ENCODE results near the gene GTF3C5. TPM values are rescaled to one million over a fixed set of nuclear protein-coding genes. Genes with fewer than 3 reads are reported as not detected.
"Not testable (repeated sequence)": the region's sequence is repeated elsewhere in the genome, so short reads cannot be mapped to it uniquely, and the experiment has no call there.

GTF3C5 gene
- total RNA-seq, 2 donors from 2014 or later, result 79.5 to 101 TPM

DNA sequence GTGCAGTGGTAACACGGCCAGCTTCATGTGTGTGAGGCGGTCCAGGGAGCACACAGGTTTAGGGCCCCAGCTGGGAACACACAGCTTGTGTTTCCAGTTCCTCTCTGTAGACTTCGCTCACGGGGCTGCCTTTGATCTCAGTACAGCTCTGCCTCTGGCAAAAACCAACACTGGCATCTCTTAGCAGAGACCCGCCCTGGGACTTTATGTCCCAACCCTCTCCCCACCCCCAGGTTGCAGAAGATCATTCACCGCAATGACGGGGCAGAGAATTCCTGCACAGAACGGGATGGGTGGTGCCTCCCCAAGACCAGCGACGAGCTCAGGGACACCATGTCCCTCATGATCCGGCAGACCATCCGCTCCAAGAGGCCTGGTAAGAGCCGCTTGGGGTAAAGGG, 25.7 kb downstream of the GTF3C5 start:
- peaks cover 51% of the 10 kb centered on the region for H3K4me1 Mint-ChIP-seq (ENCODE audit: low read depth)
- no peaks in the 10 kb centered on the region for H3K9me3 Mint-ChIP-seq
- no peaks in the 10 kb centered on the region for H3K27me3 Mint-ChIP-seq (ENCODE audit: low read depth)
- no peak for ATAC-seq (replicated peaks in 1 of 2)
- no peak for DNase-seq
- no peak overlapping the region for H3K4me3 Mint-ChIP-seq
- no peak overlapping the region for H3K27ac Mint-ChIP-seq
- H3K36me3 Mint-ChIP-seq (ENCODE audit: insufficient read depth in 2 of 2), result peaks cover 2 to 6% of the 10 kb centered on the region in 2 donors

DNA sequence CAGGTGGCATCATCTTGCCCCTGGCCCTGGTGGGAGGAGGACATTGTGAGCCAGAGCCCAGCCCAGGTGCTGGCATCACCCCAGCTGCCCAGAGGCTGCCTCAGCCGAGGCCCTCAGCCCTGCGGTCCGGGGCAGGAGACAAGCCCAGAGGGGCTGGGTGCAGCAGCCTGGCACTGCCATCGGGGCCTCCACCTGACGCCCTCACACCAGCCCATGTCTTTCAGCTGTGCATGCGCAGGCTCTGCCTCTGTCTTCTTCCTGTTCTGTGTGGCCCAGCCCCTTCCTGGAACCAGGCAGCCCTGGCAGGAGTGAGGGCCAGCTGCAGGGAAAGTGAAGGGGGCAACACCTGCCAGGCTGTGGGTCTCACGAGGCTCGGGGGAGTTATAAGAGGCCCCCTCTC, 26.2 kb downstream of the GTF3C5 start:
- ATAC-seq (replicated peaks in 1 of 2), result peak; percentile 16 to 42
- no peak overlapping the region for H3K27ac Mint-ChIP-seq
- peaks cover 51% of the 10 kb centered on the region for H3K4me1 Mint-ChIP-seq (ENCODE audit: low read depth)

DNA sequence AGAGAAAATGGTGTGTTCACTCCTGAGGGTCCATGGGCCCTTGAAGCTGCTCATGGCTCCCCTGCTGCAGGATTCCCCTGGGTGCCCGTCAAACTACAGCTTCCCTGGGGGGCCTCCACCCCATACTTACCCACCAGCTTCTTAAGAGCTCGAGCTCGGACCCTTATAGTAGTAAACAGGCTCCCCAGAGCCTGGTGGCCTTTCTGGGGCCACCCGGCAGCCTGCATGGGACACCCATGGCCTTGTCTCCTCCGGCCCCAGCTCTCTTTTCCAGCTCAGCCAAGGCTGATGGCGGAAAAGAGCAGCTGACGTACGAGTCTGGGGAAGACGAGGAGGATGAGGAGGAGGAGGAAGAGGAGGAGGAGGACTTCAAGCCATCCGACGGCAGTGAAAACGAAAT, 26.8 kb downstream of the GTF3C5 start:
- ATAC-seq (replicated peaks in 1 of 2), result no peak

More for the DNA sequence above, 26.2 kb downstream of the GTF3C5 start:
- Mint-ChIP-seq H3K36me3 (ENCODE audit: insufficient read depth in 2 of 2) (peaks cover 2 to 6% of the 10 kb centered on the region in 2 donors), H3K27me3 (ENCODE audit: low read depth) (no peaks in the 10 kb centered on the region), H3K9me3 (no peaks in the 10 kb centered on the region), H3K4me3 (no peak overlapping the region)
- DNase-seq, result peak in 1 of 2 donors; percentile 7

DNA sequence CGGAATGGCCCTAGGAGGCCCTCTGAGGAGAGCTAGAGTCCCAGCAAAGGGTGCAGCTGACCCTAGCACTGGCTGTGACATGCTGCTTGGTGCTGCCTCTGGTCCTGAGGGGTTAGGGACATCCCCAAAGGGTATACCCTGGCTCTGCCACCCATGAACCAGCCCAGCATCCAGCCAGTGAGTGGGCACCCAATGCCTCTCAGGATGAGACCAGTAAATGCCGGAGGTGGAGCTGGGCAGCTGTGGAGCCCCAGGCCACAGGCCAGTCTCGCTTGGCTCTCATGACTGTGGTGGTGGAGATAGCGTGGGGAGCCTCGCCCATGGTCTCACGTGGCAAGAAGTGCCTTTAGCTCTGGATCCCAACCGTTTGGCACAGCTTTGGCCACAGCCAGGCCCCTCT, 27.3 kb downstream of the GTF3C5 start:
- no peak for DNase-seq

More for the DNA sequence above, 26.8 kb downstream of the GTF3C5 start:
- Mint-ChIP-seq H3K27me3 (ENCODE audit: low read depth) (no peaks in the 10 kb centered on the region), H3K9me3 (no peaks in the 10 kb centered on the region), H3K4me3 (no peak overlapping the region), H3K4me1 (ENCODE audit: low read depth) (peaks cover 51% of the 10 kb centered on the region), H3K36me3 (ENCODE audit: insufficient read depth in 2 of 2) (peaks cover 2 to 6% of the 10 kb centered on the region in 2 donors), H3K27ac (peak overlapping the region; percentile 54)
- no peak for DNase-seq

DNA sequence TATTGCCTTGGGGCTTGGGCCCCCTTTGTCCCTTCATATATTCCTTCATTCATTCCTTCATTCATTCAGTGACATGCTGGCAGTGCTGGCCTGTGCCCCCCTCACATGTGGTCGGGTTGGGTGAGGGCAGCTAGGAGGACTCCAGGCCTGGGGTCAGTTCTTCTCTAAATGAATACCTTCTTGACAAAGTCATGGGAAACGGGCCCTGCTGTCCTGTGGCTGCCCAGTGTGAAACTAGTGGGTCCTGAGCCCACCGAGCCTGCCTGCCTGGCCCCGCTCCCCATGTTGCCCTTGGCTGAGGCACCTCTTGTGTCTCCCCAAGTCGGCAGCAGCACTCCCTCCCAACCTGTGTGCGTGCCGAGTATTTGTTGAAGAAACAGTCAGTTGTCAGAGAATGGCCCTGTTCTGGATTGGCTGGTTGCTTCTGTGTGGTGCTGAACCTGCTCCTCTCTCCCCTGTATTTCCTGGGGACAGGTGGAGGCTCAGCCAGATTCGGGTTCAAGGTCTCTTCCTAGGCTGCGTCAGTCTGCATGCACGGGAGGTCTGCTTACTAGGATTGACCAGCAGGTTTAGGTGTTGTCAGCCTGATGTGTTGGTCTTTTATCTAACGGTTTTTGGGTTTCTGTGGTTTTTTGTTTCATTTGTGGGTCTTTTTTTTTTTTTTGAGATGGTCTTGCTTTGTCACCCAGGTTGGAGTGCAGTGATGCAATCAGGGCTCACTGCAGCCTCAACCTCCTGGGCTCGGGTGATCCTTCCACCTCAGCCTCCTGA, 27.9 kb downstream of the GTF3C5 start:
- peaks cover 2 to 6% of the 10 kb centered on the region in 2 donors for H3K36me3 Mint-ChIP-seq (ENCODE audit: insufficient read depth in 2 of 2)
- DNase-seq (peak; percentile 19 to 44), ATAC-seq (replicated peaks in 1 of 2) (peak; percentile 37 to 59)
- peak overlapping the region; percentile 49 to 62 for H3K4me3 Mint-ChIP-seq
- H3K27ac Mint-ChIP-seq, result peak overlapping the region; percentile 49
- H3K27me3 Mint-ChIP-seq (ENCODE audit: low read depth), result no peaks in the 10 kb centered on the region
- peaks cover 51% of the 10 kb centered on the region for H3K4me1 Mint-ChIP-seq (ENCODE audit: low read depth)
- H3K9me3 Mint-ChIP-seq, result no peaks in the 10 kb centered on the region

More for the DNA sequence above, 27.3 kb downstream of the GTF3C5 start:
- no peaks in the 10 kb centered on the region for H3K27me3 Mint-ChIP-seq (ENCODE audit: low read depth)
- H3K4me1 Mint-ChIP-seq (ENCODE audit: low read depth), result peaks cover 51% of the 10 kb centered on the region
- H3K36me3 Mint-ChIP-seq (ENCODE audit: insufficient read depth in 2 of 2), result peaks cover 2 to 6% of the 10 kb centered on the region in 2 donors
- no peak for ATAC-seq (replicated peaks in 1 of 2)
- no peaks in the 10 kb centered on the region for H3K9me3 Mint-ChIP-seq
- no peak overlapping the region for H3K4me3 Mint-ChIP-seq
- no peak overlapping the region for H3K27ac Mint-ChIP-seq

DNA sequence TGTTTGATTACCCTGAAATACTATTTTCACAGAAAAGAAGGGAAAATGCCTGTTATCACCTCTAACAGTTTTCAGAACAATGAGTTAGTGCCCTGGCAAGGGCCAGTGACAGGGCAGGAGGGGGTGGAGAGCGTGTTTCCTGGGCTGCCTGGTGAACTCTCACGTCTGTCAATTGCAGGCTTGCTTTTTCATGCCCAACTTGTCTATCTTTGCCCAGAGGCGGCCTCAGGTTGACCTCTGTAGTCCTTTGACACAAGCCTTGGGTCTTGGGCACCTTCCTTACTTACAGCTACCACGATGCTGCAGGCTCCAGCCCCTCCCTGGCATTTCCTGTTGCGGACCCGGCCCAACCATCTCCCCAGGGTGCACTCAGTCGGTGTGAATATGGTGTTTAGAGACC, 28.8 kb downstream of the GTF3C5 start:
- H3K36me3 Mint-ChIP-seq (ENCODE audit: insufficient read depth in 2 of 2), result peaks cover 2% of the 10 kb centered on the region in 2 donors
- DNase-seq (no peak), ATAC-seq (replicated peaks in 1 of 2) (no peak)
- H3K4me1 Mint-ChIP-seq (ENCODE audit: low read depth), result peaks cover 51% of the 10 kb centered on the region
- peak overlapping the region in 1 of 2 donors; percentile 49 for H3K4me3 Mint-ChIP-seq
- no peaks in the 10 kb centered on the region for H3K9me3 Mint-ChIP-seq
- H3K27me3 Mint-ChIP-seq (ENCODE audit: low read depth), result no peaks in the 10 kb centered on the region
- peak overlapping the region; percentile 37 for H3K27ac Mint-ChIP-seq

DNA sequence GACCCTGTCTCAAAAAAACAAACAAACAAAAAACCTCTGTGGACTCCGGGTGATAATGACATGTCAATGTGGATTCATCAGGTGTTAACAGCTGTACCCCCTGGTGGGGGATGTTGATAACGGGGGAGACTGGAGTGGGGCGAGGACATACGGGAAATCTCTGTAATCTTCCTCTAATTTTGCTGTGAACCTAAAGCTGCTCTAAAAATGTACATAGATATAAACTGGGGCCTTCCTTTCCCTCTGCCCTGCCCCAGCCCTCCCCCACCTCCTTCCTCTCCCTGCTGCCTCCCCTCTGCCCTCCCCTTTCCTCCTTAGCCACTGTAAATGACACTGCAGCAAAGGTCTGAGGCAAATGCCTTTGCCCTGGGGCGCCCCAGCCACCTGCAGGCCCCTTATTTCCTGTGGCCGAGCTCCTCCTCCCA, 29.6 kb downstream of the GTF3C5 start:
- Mint-ChIP-seq H3K27me3 (ENCODE audit: low read depth) (no peaks in the 10 kb centered on the region), H3K4me3 (peak overlapping the region in 1 of 2 donors; percentile 44), H3K27ac (peak overlapping the region; percentile 37), H3K4me1 (ENCODE audit: low read depth) (peaks cover 48% of the 10 kb centered on the region), H3K36me3 (ENCODE audit: insufficient read depth in 2 of 2) (peaks cover 2% of the 10 kb centered on the region in 2 donors), H3K9me3 (no peaks in the 10 kb centered on the region)
- DNase-seq (no peak), ATAC-seq (replicated peaks in 1 of 2) (peak; percentile 13 to 23)

DNA sequence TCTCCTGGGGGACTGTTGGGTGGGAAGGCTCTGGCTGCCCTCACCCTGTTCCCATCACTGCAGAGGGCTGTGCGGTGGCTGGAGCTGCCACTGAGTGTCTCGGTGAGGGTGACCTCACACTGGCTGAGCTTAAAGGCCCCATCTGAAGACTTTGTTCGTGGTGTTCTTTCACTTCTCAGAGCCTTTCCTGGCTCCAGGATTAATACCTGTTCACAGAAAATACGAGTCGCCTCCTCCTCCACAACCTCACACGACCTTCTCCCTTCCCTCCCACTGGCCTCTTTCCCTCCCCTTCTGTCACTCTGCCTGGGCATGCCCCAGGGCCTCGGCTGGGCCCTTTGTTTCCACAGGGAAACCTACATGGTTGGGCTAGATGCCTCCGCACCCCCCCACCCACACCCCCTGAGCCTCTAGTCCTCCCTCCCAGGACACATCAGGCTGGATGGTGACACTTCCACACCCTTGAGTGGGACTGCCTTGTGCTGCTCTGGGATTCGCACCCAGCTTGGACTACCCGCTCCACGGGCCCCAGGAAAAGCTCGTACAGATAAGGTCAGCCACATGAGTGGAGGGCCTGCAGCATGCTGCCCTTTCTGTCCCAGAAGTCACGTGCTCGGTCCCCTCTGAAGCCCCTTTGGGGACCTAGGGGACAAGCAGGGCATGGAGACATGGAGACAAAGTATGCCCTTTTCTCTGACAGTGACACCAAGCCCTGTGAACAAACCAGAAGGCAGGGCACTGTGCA, 30.4 kb downstream of the GTF3C5 start:
- H3K9me3 Mint-ChIP-seq; H3K27me3 Mint-ChIP-seq (ENCODE audit: low read depth); DNase-seq; H3K36me3 Mint-ChIP-seq (ENCODE audit: insufficient read depth in 2 of 2); H3K27ac Mint-ChIP-seq: not testable (repeated sequence)
- Mint-ChIP-seq H3K4me1 (ENCODE audit: low read depth) (peaks cover 41% of the 10 kb centered on the region), H3K4me3 (peak overlapping the region in 1 of 2 donors; percentile 20)
- ATAC-seq (replicated peaks in 1 of 2), result peak in 1 of 2 donors; percentile 7

DNA sequence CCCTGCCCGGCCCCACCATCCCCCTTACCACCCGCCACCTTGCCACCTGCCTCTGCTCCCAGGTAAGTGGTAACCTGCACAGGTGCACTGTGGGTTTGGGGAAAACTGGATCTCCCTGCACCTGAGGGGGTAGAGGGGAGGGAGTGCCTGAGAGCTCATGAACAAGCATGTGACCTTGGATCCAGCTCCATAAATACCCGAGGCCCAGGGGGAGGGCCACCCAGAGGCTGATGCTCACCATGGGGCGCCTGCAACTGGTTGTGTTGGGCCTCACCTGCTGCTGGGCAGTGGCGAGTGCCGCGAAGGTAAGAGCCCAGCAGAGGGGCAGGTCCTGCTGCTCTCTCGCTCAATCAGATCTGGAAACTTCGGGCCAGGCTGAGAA, 31.0 kb downstream of the GTF3C5 start, which contains the start of gene CEL:
Gene CEL (plus strand): TSS at position 218 of the 382 bp plus-strand sequence. CDS start 22 bp downstream, at position 240.
- Mint-ChIP-seq H3K4me3 (peak within 1 kb of the TSS in 1 of 2 donors; percentile 20), H3K4me1 (ENCODE audit: low read depth) (peaks cover 35% of the 10 kb centered on the region)
- H3K36me3 Mint-ChIP-seq (ENCODE audit: insufficient read depth in 2 of 2); DNase-seq; H3K27me3 Mint-ChIP-seq (ENCODE audit: low read depth); ATAC-seq (replicated peaks in 1 of 2); H3K27ac Mint-ChIP-seq; H3K9me3 Mint-ChIP-seq: not testable (repeated sequence)

DNA sequence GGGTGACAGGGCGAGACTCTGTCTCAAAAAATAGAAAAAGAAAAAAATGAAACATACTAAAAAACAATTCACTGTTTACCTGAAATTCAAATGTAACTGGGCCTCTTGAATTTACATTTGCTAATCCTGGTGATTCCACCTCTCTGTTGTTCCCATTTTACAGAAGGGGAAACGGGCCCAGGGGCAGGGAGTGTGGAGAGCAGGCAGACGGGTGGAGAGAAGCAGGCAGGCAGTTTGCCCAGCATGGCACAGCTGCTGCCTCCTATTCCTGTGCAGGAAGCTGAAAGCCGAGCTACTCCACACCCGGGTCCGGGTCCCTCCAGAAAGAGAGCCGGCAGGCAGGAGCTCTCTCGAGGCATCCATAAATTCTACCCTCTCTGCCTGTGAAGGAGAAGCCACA, 31.8 kb downstream of the GTF3C5 start:
- not testable (repeated sequence) for ATAC-seq (replicated peaks in 1 of 2); H3K4me3 Mint-ChIP-seq

DNA sequence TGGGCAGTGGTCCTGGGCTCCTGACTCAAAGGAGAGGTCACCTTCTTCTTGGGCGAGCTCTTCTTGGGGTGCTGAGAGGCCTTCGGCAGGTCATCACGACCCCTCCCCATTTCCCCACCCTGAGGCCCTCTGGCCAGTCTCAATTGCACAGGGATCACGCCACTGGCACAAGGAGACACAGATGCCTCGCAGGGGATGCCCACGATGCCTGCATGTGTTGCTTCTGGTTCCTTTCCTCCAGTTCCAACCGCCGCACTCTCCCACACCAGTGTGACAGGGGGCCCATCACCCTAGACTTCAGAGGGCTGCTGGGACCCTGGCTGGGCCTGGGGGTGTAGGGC, 32.3 kb downstream of the GTF3C5 start:
- H3K4me3 Mint-ChIP-seq, result no peak overlapping the region
- ATAC-seq (replicated peaks in 1 of 2), result no peak
- H3K36me3 Mint-ChIP-seq (ENCODE audit: insufficient read depth in 2 of 2), result peaks cover 2% of the 10 kb centered on the region in 2 donors
- no peak overlapping the region for H3K27ac Mint-ChIP-seq
- no peak for DNase-seq
- H3K27me3 Mint-ChIP-seq (ENCODE audit: low read depth), result no peaks in the 10 kb centered on the region
- no peaks in the 10 kb centered on the region for H3K9me3 Mint-ChIP-seq
- H3K4me1 Mint-ChIP-seq (ENCODE audit: low read depth), result peaks cover 25% of the 10 kb centered on the region

More for the DNA sequence above, 31.8 kb downstream of the GTF3C5 start:
- DNase-seq; H3K36me3 Mint-ChIP-seq (ENCODE audit: insufficient read depth in 2 of 2); H3K27ac Mint-ChIP-seq; H3K9me3 Mint-ChIP-seq; H3K27me3 Mint-ChIP-seq (ENCODE audit: low read depth): not testable (repeated sequence)
- peaks cover 30% of the 10 kb centered on the region for H3K4me1 Mint-ChIP-seq (ENCODE audit: low read depth)

DNA sequence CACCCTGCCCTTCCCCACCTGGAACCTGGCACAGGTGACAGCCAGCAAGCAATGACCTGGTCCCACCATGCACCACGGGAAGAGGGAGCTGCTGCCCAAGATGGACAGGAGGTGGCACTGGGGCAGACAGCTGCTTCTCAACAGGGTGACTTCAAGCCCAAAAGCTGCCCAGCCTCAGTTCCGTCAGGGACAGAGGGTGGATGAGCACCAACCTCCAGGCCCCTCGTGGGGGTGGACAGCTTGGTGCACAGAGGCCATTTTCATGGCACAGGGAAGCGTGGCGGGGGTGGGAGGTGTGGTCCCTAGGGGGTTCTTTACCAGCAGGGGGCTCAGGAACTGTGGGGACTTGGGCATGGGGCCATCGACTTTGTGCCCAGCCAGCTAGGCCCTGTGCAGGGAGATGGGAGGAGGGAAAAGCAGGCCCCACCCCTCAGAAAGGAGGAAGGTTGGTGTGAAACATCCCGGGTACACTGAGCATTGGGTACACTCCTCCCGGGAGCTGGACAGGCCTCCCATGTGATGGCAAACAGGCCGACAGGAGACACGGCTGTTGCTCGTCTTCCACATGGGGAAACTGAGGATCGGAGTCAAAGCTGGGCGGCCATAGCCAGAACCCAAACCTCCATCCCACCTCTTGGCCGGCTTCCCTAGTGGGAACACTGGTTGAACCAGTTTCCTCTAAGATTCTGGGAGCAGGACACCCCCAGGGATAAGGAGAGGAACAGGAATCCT, 32.9 kb downstream of the GTF3C5 start:
- Mint-ChIP-seq H3K4me1 (ENCODE audit: low read depth) (peaks cover 19% of the 10 kb centered on the region), H3K9me3 (no peaks in the 10 kb centered on the region), H3K4me3 (no peak overlapping the region), H3K27ac (no peak overlapping the region), H3K36me3 (ENCODE audit: insufficient read depth in 2 of 2) (peaks cover 0 to 2% of the 10 kb centered on the region in 2 donors), H3K27me3 (ENCODE audit: low read depth) (no peaks in the 10 kb centered on the region)
- no peak for ATAC-seq (replicated peaks in 1 of 2)
- no peak for DNase-seq

All from activated T-cell treated with anti-CD3 and anti-CD28 coated beads, Interleukin-2, amount 50 U/mL, for 72 hours (primary cell).